GM03348 (cell line): ENCODE measurements around the gene MTFMT.
A peak's percentile ranks its signal among the peaks of the same experiment; 100 is the strongest.

Experiments
- DNase-seq: peaks from one replicate; pipeline ENCODE4 v3.0.0; 2012; ENCODE audit warnings: low spot score

MTFMT gene

GRCh38 chr15:65060641-65061397 lies 31.4 kb upstream of the MTFMT start:
- no peak for DNase-seq

- no peak for DNase-seq
These were observed 30.6 kb upstream of the MTFMT start for GRCh38 chr15:65059931-65060596.

- no peak for DNase-seq
These were observed 29.9 kb upstream of the MTFMT start for GRCh38 chr15:65059369-65059750.

- DNase-seq, result no peak
These were observed 29.2 kb upstream of the MTFMT start for GRCh38 chr15:65058394-65059368.

GRCh38 chr15:65057549-65057940 lies 28.1 kb upstream of the MTFMT start:
- no peak for DNase-seq

- no peak for DNase-seq
These were observed 27.6 kb upstream of the MTFMT start for GRCh38 chr15:65056868-65057548.

GRCh38 chr15:65056106-65056505 lies 26.7 kb upstream of the MTFMT start:
- DNase-seq, result no peak

GRCh38 chr15:65055201-65055870 lies 25.9 kb upstream of the MTFMT start:
- peak; percentile 45 for DNase-seq

- peak; percentile 91 for DNase-seq
These were observed 25.1 kb upstream of the MTFMT start for GRCh38 chr15:65054333-65055200.

- DNase-seq, result no peak
These were observed 23.5 kb upstream of the MTFMT start for GRCh38 chr15:65052956-65053355.

- no peak for DNase-seq
These were observed 21.8 kb upstream of the MTFMT start for GRCh38 chr15:65051266-65051665.

GRCh38 chr15:65050270-65050669 lies 20.8 kb upstream of the MTFMT start:
- DNase-seq, result no peak

- DNase-seq, result peak; percentile 99
These were observed 20.0 kb upstream of the MTFMT start for GRCh38 chr15:65049418-65049840.

GRCh38 chr15:65048241-65048640 lies 18.8 kb upstream of the MTFMT start:
- no peak for DNase-seq

GRCh38 chr15:65044724-65045481 lies 15.5 kb upstream of the MTFMT start, which contains the start of gene SLC51B:
SLC51B (plus strand) TSS chr15:65045387; CDS start chr15:65050005, 4,618 bp downstream.
- DNase-seq, result no peak

- DNase-seq, result peak; percentile 31
These were observed 14.8 kb upstream of the MTFMT start for GRCh38 chr15:65044218-65044617.

- no peak for DNase-seq
These were observed 13.4 kb upstream of the MTFMT start for GRCh38 chr15:65042776-65043327.

- no peak for DNase-seq
These were observed 12.3 kb upstream of the MTFMT start for GRCh38 chr15:65041787-65042186.

- no peak for DNase-seq
These were observed 11.0 kb upstream of the MTFMT start for GRCh38 chr15:65040461-65040860.
